K562 (cell line): ENCODE measurements around the gene RBPJL. TPM values are rescaled to one million over a fixed set of nuclear protein-coding genes. Genes with fewer than 3 reads are reported as not detected.

Experiments
- ATAC-seq: fragments of 200-7000 bp; cut with Tn5 transposase; 3 replicates; pipeline ENCODE4 v1.9.1; 2020; ENCODE audit warnings: moderate library complexity
- BruUV-seq: library from RNA; stranded (reverse); fragments of 400-500 nt; replicated peaks from 2 replicates; lab custom pipeline; 2021; lab: Mats Ljungman, UMichigan
- CTCF ChIA-PET: fragments of 300-600 bp; formaldehyde crosslinking; extraction: SDS; loops from one replicate; lab custom pipeline; 2021; ENCODE audit warnings: low intra/inter-chr PET ratio; lab: Yijun Ruan, JAX
- POLR2A ChIA-PET: fragments of 300-600, 350-650 bp; sonication (Branson Sonifier 250); formaldehyde crosslinking; extraction: SDS; loops from one replicate; lab custom pipeline; 2021; ENCODE audit warnings: antibody characterized with exemption, inconsistent platforms; lab: Yijun Ruan, JAX
- DNase-seq, 4 experiments: peaks; one replicate each; pipeline versions ENCODE4 v3.0.0 to v3.0.0-alpha.2; 2011 to 2018; ENCODE audit warnings: low spot score in 3 of 4, mixed read lengths in 3 of 4; ENCODE audit errors: extremely low read depth in 1 of 4
- FAIRE-seq: peaks from 2 replicates; lab custom pipeline; 2011; peaks lifted over from hg19 to GRCh38; lab: Jason Lieb, UNC
- H2AFZ ChIP-seq: 2 replicates; pipeline ENCODE4 v1.6.0; 2011; ENCODE audit warnings: low read depth, low read length, control low read depth, inconsistent platforms
- H3K27ac ChIP-seq: fragments of 200-600 bp; 3 replicates; pipeline ENCODE4 v1.8.0; 2011; ENCODE audit warnings: low read depth, mild to moderate bottlenecking, control low read depth, inconsistent platforms, low read length, moderate library complexity, mixed read lengths; ENCODE audit errors: extremely low read depth
- H3K27me3 ChIP-seq, 2 experiments: fragments of 300-600 bp in 1 of 2; 2 replicates in 1 of 2; 3 replicates in 1 of 2; pipeline versions ENCODE4 v1.6.0 to v1.8.0; 2011; ENCODE audit warnings: inconsistent platforms in 2 of 2, low read length in 2 of 2, mild to moderate bottlenecking in 1 of 2, mixed read lengths in 1 of 2, moderate library complexity in 1 of 2; ENCODE audit not compliant: control insufficient read depth in 2 of 2, insufficient read depth in 2 of 2
- H3K36me3 ChIP-seq: fragments of 300-600 bp; 3 replicates; pipeline ENCODE4 v1.8.0; 2011; ENCODE audit warnings: mild to moderate bottlenecking, low read length, inconsistent platforms; ENCODE audit not compliant: control insufficient read depth, insufficient read depth
- H3K4me1 ChIP-seq, 2 experiments: fragments of 200-600 bp in 1 of 2; replicated peaks in 1 of 2; 2 replicates in 1 of 2; 3 replicates in 1 of 2; pipeline versions ENCODE4 v1.5.1 to v1.8.0; 2011; ENCODE audit warnings: inconsistent platforms in 2 of 2, low read length in 2 of 2, mild to moderate bottlenecking in 1 of 2, mixed read lengths in 1 of 2, moderate library complexity in 1 of 2; ENCODE audit not compliant: control insufficient read depth in 2 of 2, insufficient read depth in 2 of 2
- H3K4me2 ChIP-seq: 2 replicates; pipeline ENCODE4 v1.6.1; 2011; ENCODE audit warnings: low read length, control low read depth, inconsistent platforms, mixed read lengths; ENCODE audit not compliant: insufficient read depth
- H3K4me3 ChIP-seq: fragments of 200-600 bp; sonication (generic), shearing (Covaris generic); 2 replicates; pipeline ENCODE4 v1.5.1; 2016; ENCODE audit warnings: control low read depth, inconsistent platforms
- H3K79me2 ChIP-seq: fragments of 200-600 bp; 3 replicates; pipeline ENCODE4 v1.8.0; 2011; ENCODE audit warnings: low read length, inconsistent platforms; ENCODE audit not compliant: control insufficient read depth, insufficient read depth
- H3K9ac ChIP-seq, 2 experiments: 2 replicates each; pipeline versions ENCODE4 v1.6.0 to v1.6.1; 2011; ENCODE audit warnings: low read depth in 2 of 2, low read length in 2 of 2, control low read depth in 1 of 2, inconsistent platforms in 1 of 2, mild to moderate bottlenecking in 1 of 2, mixed read lengths in 1 of 2; ENCODE audit not compliant: insufficient read depth in 1 of 2
- H3K9me1 ChIP-seq: one replicate; pipeline ENCODE4 v1.6.0; 2011; ENCODE audit warnings: inconsistent platforms, mild to moderate bottlenecking, low read length, moderate library complexity; ENCODE audit not compliant: control insufficient read depth, insufficient read depth
- H3K9me3 ChIP-seq: replicated peaks from 2 replicates; pipeline ENCODE4 v1.5.1; 2011; ENCODE audit warnings: low read depth, low read length, inconsistent platforms; ENCODE audit not compliant: control insufficient read depth, insufficient read depth
- H4K20me1 ChIP-seq: replicated peaks from 2 replicates; pipeline ENCODE4 v1.6.1; 2011; ENCODE audit warnings: low read length, inconsistent platforms, mixed read lengths; ENCODE audit not compliant: control insufficient read depth, insufficient read depth
- CBX5 ChIP-seq: IDR thresholded peaks from 2 replicates; pipeline ENCODE4 v1.6.1; 2014; ENCODE audit warnings: low read depth, borderline replicate concordance
- CTBP1 ChIP-seq: fragments of 450-650 bp; IDR thresholded peaks from 2 replicates; pipeline ENCODE4 v1.6.1; 2016; ENCODE audit warnings: borderline replicate concordance
- MYC ChIP-seq, 2 experiments: fragments of 250-450 bp in 1 of 2; sonication (Bioruptor Pico) in 1 of 2; IDR thresholded peaks; 2 replicates each; pipeline versions ENCODE4 v1.5.1 to v1.6.1; 2012 to 2021; ENCODE audit warnings: low read depth in 2 of 2, borderline replicate concordance in 1 of 2, improper control_type of control experiment in 1 of 2, low read length in 1 of 2, mild to moderate bottlenecking in 1 of 2, moderate library complexity in 1 of 2
- NR2C1 ChIP-seq, 2 experiments: fragments of 450-650 bp; IDR thresholded peaks; 2 replicates each; pipeline ENCODE4 v1.6.1; 2017; ENCODE audit warnings: mild to moderate bottlenecking in 2 of 2, antibody characterized with exemption in 1 of 2, inconsistent platforms in 1 of 2, missing compliant biosample characterization in 1 of 2, missing genetic modification characterization in 1 of 2
- PPARD ChIP-seq: fragments of 250-450 bp; sonication (Bioruptor Pico); IDR thresholded peaks from 2 replicates; pipeline ENCODE4 v1.8.0; 2022; ENCODE audit warnings: inconsistent platforms, mild to moderate bottlenecking, moderate library complexity
- RAD21 ChIP-seq, 2 experiments: fragments of 250-450 bp in 1 of 2; fragments of 450-650 bp in 1 of 2; sonication (Bioruptor Pico) in 1 of 2; formaldehyde crosslinking in 1 of 2; IDR thresholded peaks in 1 of 2; conservative IDR thresholded peaks in 1 of 2; 2 replicates each; pipeline versions ENCODE4 v1.4.0 to v1.8.0; 2020 to 2022; ENCODE audit warnings: mild to moderate bottlenecking in 2 of 2, moderate library complexity in 1 of 2
- SMC3 ChIP-seq: conservative IDR thresholded peaks from 2 replicates; pipeline ENCODE4 v1.6.1; 2011; ENCODE audit warnings: low read depth, low read length, improper control_type of control experiment; ENCODE audit not compliant: insufficient read depth
- ZEB2 ChIP-seq: fragments of 450-650 bp; IDR thresholded peaks from 2 replicates; pipeline ENCODE4 v1.6.1; 2016
- WGBS: fragments of 100-300 bp; shearing (Covaris generic); methylation state at CpG from one replicate; pipeline ENCODE4 v1.1.6; 2016; ENCODE audit warnings: low coverage, mixed read lengths; ENCODE audit not compliant: insufficient coverage; ENCODE audit errors: missing lambda C conversion rate; 5-methylcytosine and 5-hydroxymethylcytosine counted together
- in situ Hi-C: fragments of 300-500 bp; cut with MboI; formaldehyde crosslinking; loops from 4 replicates; pipeline ENCODE4 v1.15.0; 2018; ENCODE audit warnings: inconsistent platforms, mixed read lengths
- intact Hi-C: fragments of 100-400 bp; cut with micrococcal nuclease; formaldehyde crosslinking; loops from 2 replicates; pipeline ENCODE4 v1.14.2; 2022
- polyA plus RNA-seq, 8 experiments: library from polyadenylated mRNA; depleted of rRNA in 4 of 8; stranded (reverse) in 5 of 8; unstranded in 3 of 8; fragments of >200 nt; fragmentation: Nextera tagmentation in 2 of 8; fragmentation: Illumina TruSeq in 1 of 8; extraction: Ambion mirVana in 2 of 8; extraction: Trizol in 1 of 8; gene quantifications; 2 replicates each; pipeline versions ENCODE4 v1.2.1 to v1.2.3, GENCODE V29; 2011 to 2014; ENCODE audit warnings: inconsistent platforms in 1 of 8, missing spikeins in 1 of 8
- total RNA-seq, 7 experiments: library from RNA; depleted of rRNA in 6 of 7; stranded (reverse); fragments of >200 nt in 6 of 7; fragmentation: Illumina TruSeq in 2 of 7; extraction: Trizol in 2 of 7; gene quantifications; 2 replicates each; pipeline versions ENCODE4 v1.2.1 to v1.2.3, GENCODE V29; 2011 to 2021; ENCODE audit warnings: low replicate concordance in 1 of 7
- TF ChIP-seq, protein P1 (sequence below): fragments of 450-650 bp; IDR thresholded peaks from 2 replicates; pipeline ENCODE4 v1.6.1; 2017; ENCODE audit warnings: antibody characterized with exemption, mild to moderate bottlenecking
- TF ChIP-seq, protein P2 (sequence below): IDR thresholded peaks from 2 replicates; pipeline ENCODE4 v1.6.1; 2012; ENCODE audit warnings: low read depth, low read length, improper control_type of control experiment, borderline replicate concordance
- TF ChIP-seq, protein P3 (sequence below), 2 experiments: fragments of 200-800 bp in 1 of 2; sonication (Bioruptor generic) in 1 of 2; sonication (generic) in 1 of 2; formaldehyde crosslinking in 1 of 2; IDR thresholded peaks in 1 of 2; conservative IDR thresholded peaks in 1 of 2; 2 replicates each; pipeline versions ENCODE4 v1.5.0 to v1.6.1; 2016 to 2020; ENCODE audit warnings: missing compliant biosample characterization in 1 of 2, missing genetic modification characterization in 1 of 2, missing genetic modification reagents in 1 of 2

RBPJL gene
- total and polyA plus RNA-seq, 9 of the 15 experiments (the other 6 are each of a cell fraction or from before 2014, with no cell fraction given) = not detected

DNA sequence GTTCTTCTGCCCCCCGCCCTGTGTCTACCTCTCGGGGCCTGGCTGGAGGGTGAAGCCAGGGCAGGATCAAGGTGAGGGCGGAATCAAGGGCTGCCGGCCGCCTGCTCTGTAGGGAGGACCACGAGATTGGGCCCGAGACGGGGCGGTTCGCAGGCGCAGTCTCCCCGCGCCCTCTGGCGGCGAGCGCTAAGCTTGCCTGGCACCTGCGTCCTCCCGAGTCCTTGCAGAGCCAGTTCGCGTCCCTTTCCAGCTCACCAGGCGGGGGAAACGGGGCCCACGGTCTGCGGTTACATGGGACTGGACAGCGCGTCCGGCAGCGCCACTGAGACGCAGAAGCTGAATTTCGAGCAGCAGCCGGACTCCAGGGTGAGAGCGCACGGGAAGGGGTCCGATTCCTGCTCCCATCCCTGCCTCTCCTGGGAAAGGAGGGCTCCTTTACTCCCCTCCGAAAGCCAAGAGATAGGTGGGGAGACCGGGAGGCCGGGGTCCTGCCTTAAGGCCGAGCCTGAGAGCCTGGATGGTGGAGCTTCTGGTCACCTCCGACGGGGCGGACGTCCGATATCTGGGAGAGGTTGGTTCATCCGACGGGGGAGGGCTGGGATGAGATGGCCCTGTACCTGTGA, 5.1 kb downstream of the RBPJL start:
- Histone ChIP-seq H3K4me1 (peaks cover 0 to 31% of the 10 kb centered on the region in 2 experiments; a peak in 2 of 5 replicates), H3K4me2 (peak overlapping the region; percentile 26; the same call in 1 of the 2 replicates), H3K27me3 (peaks cover 8 to 60% of the 10 kb centered on the region in 2 experiments; a peak in 4 of 5 replicates), H3K9ac (no peak overlapping the region), H2AFZ (peak overlapping the region; percentile 18; the same call in 1 of the 2 replicates), H3K9me1 (peaks cover 3% of the 10 kb centered on the region), H3K4me3 (no peak overlapping the region), H4K20me1 (peaks cover 5% of the 10 kb centered on the region), H3K36me3 (no peaks in the 10 kb centered on the region), H3K27ac (no peak overlapping the region), H3K9me3 (no peaks in the 10 kb centered on the region), H3K79me2 (no peaks in the 10 kb centered on the region)
- ChIA-PET POLR2A (interaction anchor here (0.6 to 1.5 kb wide), 2 partner anchors 9 to 108 kb away, joined by 3 to 6 read pairs; no protein-coding TSS in a partner anchor), CTCF (interaction anchor here (0.5 to 1.2 kb wide), 2 partner anchors 247 to 459 kb away, joined by 3 to 6 read pairs; no protein-coding TSS in a partner anchor)
- FAIRE-seq = peak; percentile 78
- ATAC-seq = peak; percentile 93
- 12% methylated on average over 33 of the region's 45 CpGs for WGBS
- in situ Hi-C loops = no loop called here
- DNase-seq = peak; percentile 78 to 81 (median 80)
- no TSS peak for BruUV-seq
- intact Hi-C loops = loop anchor here (10.0 kb wide), 1 partner anchor 233 kb away; the partner anchor contains the start of gene EPPIN
- TF ChIP-seq CTBP1 (peak; percentile 25; the same call in 1 of the 2 replicates), CBX5 (no peak), MYC (IDR thresholded peaks at IDR 0.05; ENCODE audit: low read depth, low read length) (0 out of 2 replicates have a peak, but pooled peaks have one; percentile 35), MYC (CRISPR knock-in tag; IDR thresholded peaks at IDR 0.05; ENCODE audit: borderline replicate concordance, low read depth) (no peak), ZEB2 (no peak), NR2C1 (IDR thresholded peaks at IDR 0.05) (no peak), NR2C1 (tag; IDR thresholded peaks at IDR 0.05) (no peak), SMC3 (peak; percentile 79), RAD21 (CRISPR knock-in tag; conservative IDR thresholded peaks at IDR 0.05 in 1 of 2, IDR thresholded peaks at IDR 0.05 in 1 of 2) (peak; percentile 26 to 67; a peak in 3 of 4 replicates), PPARD (CRISPR knock-in tag) (no peak)
- TF ChIP-seq, protein P1, sequence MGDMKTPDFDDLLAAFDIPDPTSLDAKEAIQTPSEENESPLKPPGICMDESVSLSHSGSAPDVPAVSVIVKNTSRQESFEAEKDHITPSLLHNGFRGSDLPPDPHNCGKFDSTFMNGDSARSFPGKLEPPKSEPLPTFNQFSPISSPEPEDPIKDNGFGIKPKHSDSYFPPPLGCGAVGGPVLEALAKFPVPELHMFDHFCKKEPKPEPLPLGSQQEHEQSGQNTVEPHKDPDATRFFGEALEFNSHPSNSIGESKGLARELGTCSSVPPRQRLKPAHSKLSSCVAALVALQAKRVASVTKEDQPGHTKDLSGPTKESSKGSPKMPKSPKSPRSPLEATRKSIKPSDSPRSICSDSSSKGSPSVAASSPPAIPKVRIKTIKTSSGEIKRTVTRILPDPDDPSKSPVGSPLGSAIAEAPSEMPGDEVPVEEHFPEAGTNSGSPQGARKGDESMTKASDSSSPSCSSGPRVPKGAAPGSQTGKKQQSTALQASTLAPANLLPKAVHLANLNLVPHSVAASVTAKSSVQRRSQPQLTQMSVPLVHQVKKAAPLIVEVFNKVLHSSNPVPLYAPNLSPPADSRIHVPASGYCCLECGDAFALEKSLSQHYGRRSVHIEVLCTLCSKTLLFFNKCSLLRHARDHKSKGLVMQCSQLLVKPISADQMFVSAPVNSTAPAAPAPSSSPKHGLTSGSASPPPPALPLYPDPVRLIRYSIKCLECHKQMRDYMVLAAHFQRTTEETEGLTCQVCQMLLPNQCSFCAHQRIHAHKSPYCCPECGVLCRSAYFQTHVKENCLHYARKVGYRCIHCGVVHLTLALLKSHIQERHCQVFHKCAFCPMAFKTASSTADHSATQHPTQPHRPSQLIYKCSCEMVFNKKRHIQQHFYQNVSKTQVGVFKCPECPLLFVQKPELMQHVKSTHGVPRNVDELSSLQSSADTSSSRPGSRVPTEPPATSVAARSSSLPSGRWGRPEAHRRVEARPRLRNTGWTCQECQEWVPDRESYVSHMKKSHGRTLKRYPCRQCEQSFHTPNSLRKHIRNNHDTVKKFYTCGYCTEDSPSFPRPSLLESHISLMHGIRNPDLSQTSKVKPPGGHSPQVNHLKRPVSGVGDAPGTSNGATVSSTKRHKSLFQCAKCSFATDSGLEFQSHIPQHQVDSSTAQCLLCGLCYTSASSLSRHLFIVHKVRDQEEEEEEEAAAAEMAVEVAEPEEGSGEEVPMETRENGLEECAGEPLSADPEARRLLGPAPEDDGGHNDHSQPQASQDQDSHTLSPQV = no peak
- TF ChIP-seq, protein P2, sequence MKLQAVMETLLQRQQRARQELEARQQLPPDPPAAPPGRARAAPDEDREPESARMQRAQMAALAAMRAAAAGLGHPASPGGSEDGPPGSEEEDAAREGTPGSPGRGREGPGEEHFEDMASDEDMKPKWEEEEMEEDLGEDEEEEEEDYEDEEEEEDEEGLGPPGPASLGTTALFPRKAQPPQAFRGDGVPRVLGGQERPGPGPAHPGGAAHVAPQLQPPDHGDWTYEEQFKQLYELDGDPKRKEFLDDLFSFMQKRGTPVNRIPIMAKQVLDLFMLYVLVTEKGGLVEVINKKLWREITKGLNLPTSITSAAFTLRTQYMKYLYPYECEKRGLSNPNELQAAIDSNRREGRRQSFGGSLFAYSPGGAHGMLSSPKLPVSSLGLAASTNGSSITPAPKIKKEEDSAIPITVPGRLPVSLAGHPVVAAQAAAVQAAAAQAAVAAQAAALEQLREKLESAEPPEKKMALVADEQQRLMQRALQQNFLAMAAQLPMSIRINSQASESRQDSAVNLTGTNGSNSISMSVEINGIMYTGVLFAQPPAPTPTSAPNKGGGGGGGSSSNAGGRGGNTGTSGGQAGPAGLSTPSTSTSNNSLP = no peak
- TF ChIP-seq, protein P3, sequence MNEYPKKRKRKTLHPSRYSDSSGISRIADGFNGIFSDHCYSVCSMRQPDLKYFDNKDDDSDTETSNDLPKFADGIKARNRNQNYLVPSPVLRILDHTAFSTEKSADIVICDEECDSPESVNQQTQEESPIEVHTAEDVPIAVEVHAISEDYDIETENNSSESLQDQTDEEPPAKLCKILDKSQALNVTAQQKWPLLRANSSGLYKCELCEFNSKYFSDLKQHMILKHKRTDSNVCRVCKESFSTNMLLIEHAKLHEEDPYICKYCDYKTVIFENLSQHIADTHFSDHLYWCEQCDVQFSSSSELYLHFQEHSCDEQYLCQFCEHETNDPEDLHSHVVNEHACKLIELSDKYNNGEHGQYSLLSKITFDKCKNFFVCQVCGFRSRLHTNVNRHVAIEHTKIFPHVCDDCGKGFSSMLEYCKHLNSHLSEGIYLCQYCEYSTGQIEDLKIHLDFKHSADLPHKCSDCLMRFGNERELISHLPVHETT (CRISPR knock-in tag; conservative IDR thresholded peaks at IDR 0.05 in 1 of 2, IDR thresholded peaks at IDR 0.05 in 1 of 2) = no peak
